Kasumi-1 (cell line): ENCODE results near the gene GNG12.
"Not testable (repeated sequence)": the region's sequence is repeated elsewhere in the genome, so short reads cannot be mapped to it uniquely, and the experiment has no call there.

Source experiments
- DNase-seq, 2 experiments: peaks; one replicate each; lab custom pipeline; 2025; lab: John Stamatoyannopoulos, UW

Gene GNG12

GRCh38 chr1:67733681-67734322 is 99.5 kb downstream of the GNG12 start:
- peak; percentile 40 to 52 for DNase-seq

GRCh38 chr1:67732750-67733151 is 100.5 kb downstream of the GNG12 start:
- peak; percentile 88 to 93 for DNase-seq

- DNase-seq, result no peak
Observed at GRCh38 chr1:67731322-67731721, 101.9 kb downstream of the GNG12 start.

GRCh38 chr1:67730312-67730711 is 103.0 kb downstream of the GNG12 start:
- not testable (repeated sequence) for DNase-seq

- DNase-seq, result no peak
Observed at GRCh38 chr1:67729872-67730271, 103.4 kb downstream of the GNG12 start.

GRCh38 chr1:67726224-67726623 is 107.0 kb downstream of the GNG12 start:
- no peak for DNase-seq

GRCh38 chr1:67724928-67725560 is 108.2 kb downstream of the GNG12 start:
- peak; percentile 15 to 25 for DNase-seq

GRCh38 chr1:67723620-67724019 is 109.6 kb downstream of the GNG12 start:
- peak; percentile 45 to 55 for DNase-seq

GRCh38 chr1:67723126-67723525 is 110.1 kb downstream of the GNG12 start:
- DNase-seq, result no peak

GRCh38 chr1:67722292-67722944 is 110.8 kb downstream of the GNG12 start:
- no peak for DNase-seq

GRCh38 chr1:67721650-67722291 is 111.5 kb downstream of the GNG12 start:
- DNase-seq, result no peak

- DNase-seq, result no peak
Observed at GRCh38 chr1:67721112-67721511, 112.2 kb downstream of the GNG12 start.

GRCh38 chr1:67719329-67720196 is 113.7 kb downstream of the GNG12 start:
- DNase-seq, result no peak

GRCh38 chr1:67717876-67718275 is 115.4 kb downstream of the GNG12 start:
- no peak for DNase-seq

GRCh38 chr1:67716800-67717199 is 116.5 kb downstream of the GNG12 start:
- no peak for DNase-seq

- no peak for DNase-seq
Observed at GRCh38 chr1:67715819-67716218, 117.4 kb downstream of the GNG12 start.

- no peak for DNase-seq
Observed at GRCh38 chr1:67713057-67713846, 120.0 kb downstream of the GNG12 start.

GRCh38 chr1:67711855-67712212 is 121.4 kb downstream of the GNG12 start:
- no peak for DNase-seq

- no peak for DNase-seq
Observed at GRCh38 chr1:67711158-67711854, 122.0 kb downstream of the GNG12 start.

- DNase-seq, result no peak
Observed at GRCh38 chr1:67710417-67710816, 122.8 kb downstream of the GNG12 start.
